Measurements from ENCODE around the gene BCAT1.

DNA sequence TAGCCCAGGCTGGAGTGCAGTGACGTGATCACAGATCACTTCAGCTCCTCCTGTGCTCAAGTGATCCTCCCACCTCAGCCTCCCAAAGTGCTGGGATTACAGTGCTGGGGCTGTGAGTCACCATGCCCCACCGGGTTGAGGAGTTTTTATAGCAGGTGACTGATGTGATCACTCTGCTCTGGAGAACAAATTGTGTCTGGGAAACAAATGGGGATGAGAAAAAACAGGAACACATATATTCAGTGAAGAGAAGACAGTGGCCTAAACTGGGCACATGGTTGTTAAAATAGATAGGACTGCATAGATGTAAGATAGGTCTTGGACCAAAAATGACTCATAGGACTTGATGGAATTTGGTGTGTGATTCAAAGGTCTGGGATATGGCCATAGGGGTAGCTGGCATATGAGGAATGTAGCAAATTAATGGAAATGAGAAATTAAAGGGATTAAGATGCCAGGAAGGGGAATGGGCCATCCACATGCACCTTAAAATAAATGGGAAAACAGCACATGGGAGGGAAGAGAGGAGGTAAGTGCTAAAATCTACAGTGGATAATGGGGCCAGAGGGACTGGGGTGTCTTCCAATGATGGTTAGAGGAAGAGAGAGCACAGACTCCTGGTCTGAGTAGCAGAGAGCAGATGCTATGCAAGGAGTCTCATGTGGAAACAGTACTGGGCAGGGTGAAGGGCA, 11.2 kb downstream of the BCAT1 start:
- TF ChIP-seq POLR2A (IDR thresholded peaks at IDR 0.05; ENCODE audit: low read depth, low read length) (no peak), TAF1 (IDR thresholded peaks at IDR 0.05; ENCODE audit: borderline replicate concordance, low read depth, low read length) (no peak), POLR2AphosphoS5 (IDR thresholded peaks at IDR 0.05; ENCODE audit: low read depth, low read length) (no peak)
